PC-9 (cell line): Measurements from ENCODE around the gene CA6. TPM values are rescaled to one million over a fixed set of nuclear protein-coding genes. Genes with fewer than 3 reads are reported as not detected.
"Not testable (repeated sequence)": the region's sequence is repeated elsewhere in the genome, so short reads cannot be mapped to it uniquely, and the experiment has no call there.

ENCODE experiments used
- BruUV-seq: library from RNA; stranded (reverse); fragments of 400-500 nt; replicated peaks from 2 replicates; lab custom pipeline; 2021; lab: Mats Ljungman, UMichigan
- CTCF ChIA-PET: fragments of 300-600 bp; sonication (Branson Sonifier 250); formaldehyde crosslinking; loops from one replicate; lab custom pipeline; 2022; ENCODE audit warnings: antibody characterized with exemption; lab: Charles Lee
- POLR2A ChIA-PET: fragments of 300-600 bp; sonication (Branson Sonifier 250); formaldehyde crosslinking; loops from one replicate; lab custom pipeline; 2022; ENCODE audit warnings: antibody characterized with exemption; ENCODE audit not compliant: unreplicated experiment; lab: Charles Lee
- DNase-seq, 2 experiments: peaks; one replicate each; pipeline versions ENCODE4 v3.0.0 to v3.0.0-alpha.2; 2015 to 2022; ENCODE audit warnings: mixed read lengths in 1 of 2
- H2AFZ ChIP-seq: fragments of 200-600 bp; sonication (generic); 2 replicates; pipeline ENCODE4 v1.8.1; 2017; ENCODE audit warnings: antibody characterized with exemption
- H3F3A ChIP-seq: fragments of 200-600 bp; sonication (generic); 2 replicates; pipeline ENCODE4 v1.8.1; 2017; ENCODE audit warnings: antibody characterized with exemption, mild to moderate bottlenecking, low read depth; ENCODE audit not compliant: insufficient read depth
- H3K27ac ChIP-seq: fragments of 200-600 bp; sonication (generic); 2 replicates; pipeline ENCODE4 v1.6.1; 2016; ENCODE audit warnings: mixed run types
- H3K27me3 ChIP-seq: fragments of 200-600 bp; sonication (generic); 2 replicates; pipeline ENCODE4 v1.6.1; 2016; ENCODE audit warnings: low read depth, mixed run types; ENCODE audit not compliant: insufficient read depth
- H3K36me3 ChIP-seq: fragments of 200-600 bp; sonication (generic); 2 replicates; pipeline ENCODE4 v1.6.1; 2016; ENCODE audit warnings: low read depth, mixed run types
- H3K4me1 ChIP-seq: fragments of 200-600 bp; sonication (generic); replicated peaks from 2 replicates; pipeline ENCODE4 v1.6.1; 2016; ENCODE audit warnings: mixed run types; ENCODE audit not compliant: insufficient read depth
- H3K4me2 ChIP-seq: fragments of 200-600 bp; sonication (generic); 2 replicates; pipeline ENCODE4 v1.6.1; 2017; ENCODE audit warnings: mixed run types
- H3K4me3 ChIP-seq: fragments of 200-600 bp; sonication (generic); 2 replicates; pipeline ENCODE4 v1.6.1; 2016; ENCODE audit warnings: mixed run types
- H3K79me2 ChIP-seq: fragments of 200-600 bp; sonication (generic); 2 replicates; pipeline ENCODE4 v1.6.1; 2017; ENCODE audit warnings: low read depth, mixed run types
- H3K9me2 ChIP-seq: fragments of 200-600 bp; sonication (generic); 2 replicates; pipeline ENCODE4 v1.8.1; 2017; ENCODE audit warnings: mild to moderate bottlenecking; ENCODE audit not compliant: insufficient read depth
- H3K9me3 ChIP-seq: fragments of 200-600 bp; sonication (generic); 2 replicates; pipeline ENCODE4 v1.8.1; 2016; ENCODE audit warnings: low read depth; ENCODE audit not compliant: insufficient read depth
- H4K20me1 ChIP-seq: fragments of 200-600 bp; sonication (generic); 2 replicates; pipeline ENCODE4 v1.8.1; 2017; ENCODE audit not compliant: insufficient read depth
- EZH2 ChIP-seq: fragments of 200-600 bp; sonication (generic); IDR thresholded peaks from 2 replicates; pipeline ENCODE4 v1.8.0; 2017; ENCODE audit warnings: antibody characterized with exemption, low read depth
- intact Hi-C: fragments of 100-400 bp; cut with micrococcal nuclease; formaldehyde crosslinking; loops from one replicate; pipeline ENCODE4 v1.10.0; 2022; ENCODE audit not compliant: unreplicated experiment
- total RNA-seq: library from RNA; stranded (reverse); gene quantifications from 2 replicates; pipeline ENCODE4 v1.2.3, GENCODE V29; 2021
- TF ChIP-seq, protein P1 (sequence below): fragments of 200-600 bp; sonication (generic); conservative IDR thresholded peaks from 2 replicates; pipeline ENCODE4 v1.6.1; 2017; ENCODE audit warnings: mixed run types, antibody characterized with exemption, mild to moderate bottlenecking, moderate library complexity

The CA6 gene
- total RNA-seq, 1 experiment from 2014 or later = not detected

GRCh38 chr1:8899046-8899445 is 46.6 kb upstream of the CA6 start:
- Histone ChIP-seq H3K4me3 (no peak overlapping the region), H3K9me3 (no peaks in the 10 kb centered on the region), H3K36me3 (no peaks in the 10 kb centered on the region), H3K4me2 (no peak overlapping the region), H2AFZ (no peak overlapping the region), H3K27ac (no peak overlapping the region), H3K27me3 (no peaks in the 10 kb centered on the region), H4K20me1 (no peaks in the 10 kb centered on the region), H3K4me1 (peaks cover 49% of the 10 kb centered on the region), H3K9me2 (no peaks in the 10 kb centered on the region), H3F3A (peaks cover 35% of the 10 kb centered on the region), H3K79me2 (no peaks in the 10 kb centered on the region)
- TF ChIP-seq EZH2 = no peak
- no peak for DNase-seq
- ChIA-PET POLR2A (no interaction called here), CTCF (interaction anchor here (0.5 to 0.7 kb wide), 2 partner anchors 288 to 728 kb away, joined by 5 read pairs; no protein-coding TSS in a partner anchor)
- no TSS peak for BruUV-seq
- intact Hi-C loops = no loop called here

GRCh38 chr1:8900684-8901083 is 45.0 kb upstream of the CA6 start:
- intact Hi-C loops, POLR2A ChIA-PET, BruUV-seq: not testable (repeated sequence)

GRCh38 chr1:8902765-8903164 is 42.9 kb upstream of the CA6 start:
- H3K36me3 ChIP-seq = no peaks in the 10 kb centered on the region
- peak in 1 of 2 experiments; percentile 31 for DNase-seq
- H3K9me2 ChIP-seq = no peaks in the 10 kb centered on the region
- ChIA-PET CTCF (no interaction called here), POLR2A (no interaction called here)
- peaks cover 39% of the 10 kb centered on the region for H3K4me1 ChIP-seq
- H3K79me2 ChIP-seq = no peaks in the 10 kb centered on the region
- TF ChIP-seq, protein P1, sequence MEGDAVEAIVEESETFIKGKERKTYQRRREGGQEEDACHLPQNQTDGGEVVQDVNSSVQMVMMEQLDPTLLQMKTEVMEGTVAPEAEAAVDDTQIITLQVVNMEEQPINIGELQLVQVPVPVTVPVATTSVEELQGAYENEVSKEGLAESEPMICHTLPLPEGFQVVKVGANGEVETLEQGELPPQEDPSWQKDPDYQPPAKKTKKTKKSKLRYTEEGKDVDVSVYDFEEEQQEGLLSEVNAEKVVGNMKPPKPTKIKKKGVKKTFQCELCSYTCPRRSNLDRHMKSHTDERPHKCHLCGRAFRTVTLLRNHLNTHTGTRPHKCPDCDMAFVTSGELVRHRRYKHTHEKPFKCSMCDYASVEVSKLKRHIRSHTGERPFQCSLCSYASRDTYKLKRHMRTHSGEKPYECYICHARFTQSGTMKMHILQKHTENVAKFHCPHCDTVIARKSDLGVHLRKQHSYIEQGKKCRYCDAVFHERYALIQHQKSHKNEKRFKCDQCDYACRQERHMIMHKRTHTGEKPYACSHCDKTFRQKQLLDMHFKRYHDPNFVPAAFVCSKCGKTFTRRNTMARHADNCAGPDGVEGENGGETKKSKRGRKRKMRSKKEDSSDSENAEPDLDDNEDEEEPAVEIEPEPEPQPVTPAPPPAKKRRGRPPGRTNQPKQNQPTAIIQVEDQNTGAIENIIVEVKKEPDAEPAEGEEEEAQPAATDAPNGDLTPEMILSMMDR = no peak
- TF ChIP-seq EZH2 = no peak
- H3K27ac ChIP-seq = peak overlapping the region; percentile 89
- BruUV-seq = no TSS peak
- no peak overlapping the region for H2AFZ ChIP-seq
- no peak overlapping the region for H3K4me3 ChIP-seq
- no peaks in the 10 kb centered on the region for H4K20me1 ChIP-seq
- intact Hi-C loops = loop anchor here (1.0 kb wide), 3 partner anchors 22 to 44 kb away; no protein-coding TSS in a partner anchor
- H3F3A ChIP-seq = peaks cover 33% of the 10 kb centered on the region
- H3K9me3 ChIP-seq = no peaks in the 10 kb centered on the region
- H3K4me2 ChIP-seq = peak overlapping the region; percentile 57
- H3K27me3 ChIP-seq = no peaks in the 10 kb centered on the region

More at GRCh38 chr1:8900684-8901083, 45.0 kb upstream of the CA6 start:
- DNase-seq, H2AFZ ChIP-seq, H3K36me3 ChIP-seq, H3K27ac ChIP-seq, H4K20me1 ChIP-seq, H3K4me2 ChIP-seq, CTCF ChIA-PET, H3K9me2 ChIP-seq, H3K79me2 ChIP-seq, H3K9me3 ChIP-seq, H3K27me3 ChIP-seq, H3K4me3 ChIP-seq: not testable (repeated sequence)
- Histone ChIP-seq H3F3A (peaks cover 41% of the 10 kb centered on the region), H3K4me1 (peaks cover 60% of the 10 kb centered on the region)

DNA sequence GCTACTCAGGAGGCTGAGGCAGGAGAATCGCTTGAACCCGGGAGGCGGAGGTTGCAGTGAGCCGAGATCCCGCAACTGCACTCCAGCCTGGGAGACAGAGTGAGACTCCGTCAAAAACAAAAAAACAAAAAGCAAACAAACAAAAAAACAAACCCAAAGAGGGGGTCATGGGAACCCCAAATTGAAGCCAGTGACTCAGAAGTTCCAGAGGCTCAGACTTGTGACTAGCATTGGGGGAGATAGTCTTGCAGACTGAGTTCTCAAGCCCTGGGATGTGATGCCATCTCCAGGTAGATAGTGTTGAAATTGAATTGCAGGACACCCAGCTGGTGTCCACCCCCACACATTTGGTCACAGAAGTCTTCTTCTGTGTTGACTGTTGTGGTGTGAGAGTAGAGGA is 42.3 kb upstream of the CA6 start:
- Histone ChIP-seq H3K27ac (peak overlapping the region; percentile 89), H3K4me1 (peaks cover 33% of the 10 kb centered on the region), H3K36me3 (no peaks in the 10 kb centered on the region), H3K4me2 (peak overlapping the region; percentile 57), H3K9me3 (no peaks in the 10 kb centered on the region), H2AFZ (no peak overlapping the region), H3F3A (peaks cover 26% of the 10 kb centered on the region), H3K4me3 (no peak overlapping the region), H3K9me2 (no peaks in the 10 kb centered on the region), H3K79me2 (no peaks in the 10 kb centered on the region), H3K27me3 (no peaks in the 10 kb centered on the region), H4K20me1 (no peaks in the 10 kb centered on the region)
- no peak for DNase-seq
- intact Hi-C loops = loop anchor here (1.0 kb wide), 3 partner anchors 23 to 45 kb away; no protein-coding TSS in a partner anchor
- CTCF ChIA-PET = no interaction called here
- TF ChIP-seq EZH2 = no peak
- TF ChIP-seq, protein P1 = no peak
- POLR2A ChIA-PET = interaction anchor here (0.5 to 0.7 kb wide), 3 partner anchors 30 to 175 kb away, joined by 3 to 4 read pairs (median 3); no protein-coding TSS in a partner anchor
- no TSS peak for BruUV-seq
